Measurements from ENCODE around the gene DLK1. TPM values are rescaled to one million over a fixed set of nuclear protein-coding genes. Genes with fewer than 3 reads are reported as not detected.

Gene DLK1
- total RNA-seq, 1 donor from 2014 or later = 7.2 TPM

DNA sequence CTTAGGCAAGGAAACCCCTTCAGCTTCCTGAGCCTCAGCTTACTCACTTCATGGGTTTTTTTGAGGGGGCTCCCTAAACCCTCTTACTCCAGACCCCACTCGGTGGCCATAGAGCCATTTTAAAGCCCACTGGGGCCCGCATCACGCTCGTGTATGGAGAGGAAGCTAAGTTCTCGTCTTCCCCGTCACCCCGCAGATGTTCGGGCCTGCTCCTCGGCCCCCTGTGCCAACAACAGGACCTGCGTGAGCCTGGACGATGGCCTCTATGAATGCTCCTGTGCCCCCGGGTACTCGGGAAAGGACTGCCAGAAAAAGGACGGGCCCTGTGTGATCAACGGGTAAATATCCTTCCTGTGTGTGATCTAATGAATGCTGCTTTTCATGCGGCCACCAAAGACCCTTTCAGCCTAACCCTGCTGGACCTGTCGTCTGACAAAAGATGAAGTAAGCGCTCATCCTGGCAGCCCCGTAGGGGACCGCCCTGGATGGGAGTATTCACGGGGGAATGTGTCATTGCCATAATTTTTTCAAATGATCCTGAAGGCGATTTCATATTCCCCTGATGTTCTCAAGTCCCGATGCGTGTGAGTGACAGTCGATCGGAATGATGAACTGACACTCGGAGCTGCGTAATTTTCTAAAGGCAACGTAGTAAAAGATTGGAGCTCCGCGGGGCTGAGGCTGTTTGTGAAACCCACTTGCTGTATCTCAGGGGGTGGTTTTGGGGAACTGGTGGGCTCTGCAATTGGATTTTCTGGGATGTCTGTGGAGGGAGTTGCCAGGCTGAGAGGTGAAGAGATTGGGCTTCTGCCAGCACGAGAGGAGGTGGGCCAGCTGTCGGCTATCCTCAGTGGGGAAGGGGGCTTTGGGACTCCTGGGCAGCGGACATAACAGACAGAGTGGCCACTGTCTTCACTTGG, 5.4 kb downstream of the DLK1 start:
- DNase-seq (ENCODE audit: low spot score in 2 of 2) = no peak
- no peaks in the 10 kb centered on the region for H3K36me3 ChIP-seq
- H3K4me3 ChIP-seq = no peak overlapping the region
- no peak for TF ChIP-seq CTCF (IDR thresholded peaks at IDR 0.05)
- H3K27ac ChIP-seq = no peak overlapping the region
- H3K9me3 ChIP-seq = no peaks in the 10 kb centered on the region
- intact Hi-C loops (cut with DNase I) = no loop called here
- no peaks in the 10 kb centered on the region for H3K4me1 ChIP-seq
- peaks cover 3% of the 10 kb centered on the region for H3K27me3 ChIP-seq

DNA sequence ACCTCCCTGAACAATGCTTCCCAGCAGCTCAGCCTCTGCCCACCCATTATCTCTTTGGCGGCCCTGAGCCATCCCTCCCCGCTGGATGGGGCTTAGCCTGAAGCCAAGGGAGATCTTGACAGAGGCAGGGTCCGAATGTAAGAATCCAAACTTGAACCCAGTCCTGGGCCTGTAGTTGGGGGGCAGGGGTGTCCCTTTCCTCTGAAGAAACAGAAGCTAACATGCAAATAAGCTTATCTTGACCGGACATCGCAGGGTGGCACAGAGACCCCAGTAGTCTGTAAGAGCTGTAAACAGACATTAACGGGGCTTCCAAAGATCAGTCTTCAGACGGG, 6.0 kb downstream of the DLK1 start:
- no peak for TF ChIP-seq CTCF (IDR thresholded peaks at IDR 0.05)
- peaks cover 3% of the 10 kb centered on the region for H3K27me3 ChIP-seq
- intact Hi-C loops (cut with DNase I) = no loop called here
- H3K36me3 ChIP-seq = no peaks in the 10 kb centered on the region
- H3K4me1 ChIP-seq = no peaks in the 10 kb centered on the region
- no peak overlapping the region for H3K27ac ChIP-seq
- no peak for DNase-seq (ENCODE audit: low spot score in 2 of 2)
- no peak overlapping the region for H3K4me3 ChIP-seq
- H3K9me3 ChIP-seq = no peaks in the 10 kb centered on the region

GRCh38 chr14:100733152-100733850, 6.6 kb downstream of the DLK1 start:
- H3K27ac ChIP-seq = no peak overlapping the region
- intact Hi-C loops (cut with DNase I) = no loop called here
- H3K27me3 ChIP-seq = peaks cover 3% of the 10 kb centered on the region
- H3K4me3 ChIP-seq = no peak overlapping the region
- H3K36me3 ChIP-seq = no peaks in the 10 kb centered on the region
- no peak for TF ChIP-seq CTCF (IDR thresholded peaks at IDR 0.05)
- no peaks in the 10 kb centered on the region for H3K9me3 ChIP-seq
- no peaks in the 10 kb centered on the region for H3K4me1 ChIP-seq
- DNase-seq (ENCODE audit: low spot score in 2 of 2) = no peak

DNA sequence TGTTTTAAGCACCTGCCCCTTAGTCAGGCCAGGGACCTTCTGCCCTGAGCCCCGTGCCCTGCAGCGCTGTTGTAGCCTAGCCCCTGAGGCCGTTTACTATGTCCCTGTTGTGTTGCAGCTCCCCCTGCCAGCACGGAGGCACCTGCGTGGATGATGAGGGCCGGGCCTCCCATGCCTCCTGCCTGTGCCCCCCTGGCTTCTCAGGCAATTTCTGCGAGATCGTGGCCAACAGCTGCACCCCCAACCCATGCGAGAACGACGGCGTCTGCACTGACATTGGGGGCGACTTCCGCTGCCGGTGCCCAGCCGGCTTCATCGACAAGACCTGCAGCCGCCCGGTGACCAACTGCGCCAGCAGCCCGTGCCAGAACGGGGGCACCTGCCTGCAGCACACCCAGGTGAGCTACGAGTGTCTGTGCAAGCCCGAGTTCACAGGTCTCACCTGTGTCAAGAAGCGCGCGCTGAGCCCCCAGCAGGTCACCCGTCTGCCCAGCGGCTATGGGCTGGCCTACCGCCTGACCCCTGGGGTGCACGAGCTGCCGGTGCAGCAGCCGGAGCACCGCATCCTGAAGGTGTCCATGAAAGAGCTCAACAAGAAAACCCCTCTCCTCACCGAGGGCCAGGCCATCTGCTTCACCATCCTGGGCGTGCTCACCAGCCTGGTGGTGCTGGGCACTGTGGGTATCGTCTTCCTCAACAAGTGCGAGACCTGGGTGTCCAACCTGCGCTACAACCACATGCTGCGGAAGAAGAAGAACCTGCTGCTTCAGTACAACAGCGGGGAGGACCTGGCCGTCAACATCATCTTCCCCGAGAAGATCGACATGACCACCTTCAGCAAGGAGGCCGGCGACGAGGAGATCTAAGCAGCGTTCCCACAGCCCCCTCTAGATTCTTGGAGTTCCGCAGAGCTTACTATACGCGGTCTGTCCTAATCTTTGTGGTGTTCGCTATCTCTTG, 7.6 kb downstream of the DLK1 start:
- Histone ChIP-seq H3K27me3 (no peaks in the 10 kb centered on the region), H3K4me3 (no peak overlapping the region), H3K9me3 (no peaks in the 10 kb centered on the region), H3K36me3 (no peaks in the 10 kb centered on the region), H3K27ac (no peak overlapping the region), H3K4me1 (no peaks in the 10 kb centered on the region)
- no peak for DNase-seq (ENCODE audit: low spot score in 2 of 2)
- no peak for TF ChIP-seq CTCF (IDR thresholded peaks at IDR 0.05)
- intact Hi-C loops (cut with DNase I) = no loop called here

DNA sequence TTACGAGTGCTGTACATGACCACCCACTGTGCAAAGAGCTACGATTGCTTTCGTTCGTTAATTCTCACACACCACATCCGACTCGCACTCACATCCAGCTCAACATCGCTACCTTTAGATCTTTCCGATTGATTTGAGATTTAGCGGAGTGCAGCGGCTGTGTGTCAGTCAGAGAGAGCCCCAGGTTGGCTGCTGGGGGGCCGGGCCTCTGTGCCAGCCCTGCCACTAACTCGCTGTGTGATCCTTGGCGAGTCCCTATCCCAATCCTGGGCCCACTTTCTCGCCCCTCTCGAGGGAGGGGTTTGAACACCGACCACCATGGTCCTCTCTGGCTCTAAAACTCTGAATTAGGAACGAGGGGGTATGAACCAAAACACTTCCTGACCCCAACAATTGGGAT, 8.6 kb downstream of the DLK1 start:
- no peaks in the 10 kb centered on the region for H3K9me3 ChIP-seq
- no peak overlapping the region for H3K27ac ChIP-seq
- no peak for TF ChIP-seq CTCF (IDR thresholded peaks at IDR 0.05)
- DNase-seq (ENCODE audit: low spot score in 2 of 2) = no peak
- H3K4me1 ChIP-seq = no peaks in the 10 kb centered on the region
- H3K4me3 ChIP-seq = no peak overlapping the region
- no peaks in the 10 kb centered on the region for H3K36me3 ChIP-seq
- H3K27me3 ChIP-seq = no peaks in the 10 kb centered on the region
- intact Hi-C loops (cut with DNase I) = no loop called here

Data from ascending aorta (tissue), 2 donors.